ENCODE data around the gene NFATC3.
"Not testable (repeated sequence)": the region's sequence is repeated elsewhere in the genome, so short reads cannot be mapped to it uniquely, and the experiment has no call there.

The NFATC3 gene

DNA sequence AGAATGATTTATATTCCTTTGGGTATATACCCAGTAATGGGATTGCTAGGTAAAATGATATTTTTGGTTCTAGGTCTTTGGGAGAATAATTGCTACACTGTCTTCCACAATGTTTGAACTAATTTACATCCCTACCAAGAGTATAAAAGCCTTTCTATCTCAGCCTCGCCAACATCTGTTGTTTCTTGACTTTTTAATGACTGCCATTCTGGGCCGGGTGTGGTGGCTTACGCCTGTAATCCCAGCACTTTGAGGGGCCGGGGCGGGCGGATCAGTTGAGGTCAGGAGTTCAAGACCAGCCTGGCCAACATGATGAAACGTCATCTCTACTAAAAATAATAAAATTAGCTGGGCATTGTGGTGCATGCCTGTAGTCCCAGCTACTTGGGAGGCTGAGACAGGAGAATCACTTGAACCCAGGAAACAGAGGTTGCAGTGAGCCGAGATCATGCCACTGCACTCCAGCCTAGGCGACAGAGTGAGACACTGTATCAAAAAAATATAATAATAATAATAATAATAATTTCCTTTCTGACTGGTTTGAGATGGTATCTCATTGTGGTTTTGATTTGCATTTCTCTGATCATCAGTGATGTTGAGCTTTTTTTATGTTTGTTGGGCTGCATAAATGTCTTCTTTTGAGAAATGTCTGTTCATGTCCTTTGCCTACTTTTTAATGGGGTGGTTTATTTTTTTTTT lies 22.2 kb downstream of the NFATC3 start:
- H3K9ac ChIP-seq (ENCODE audit: low read length); H3K4ac ChIP-seq (ENCODE audit: low read depth, low read length); H4K91ac ChIP-seq (ENCODE audit: low read depth, low read length); H2AK5ac ChIP-seq (ENCODE audit: low read length); DNase-seq; H3K9me3 ChIP-seq (ENCODE audit: insufficient read depth, low read depth, low read length); H3K36me3 ChIP-seq (ENCODE audit: control insufficient read depth in 1 of 2, insufficient read depth in 2 of 2, low read length in 2 of 2); H3K4me2 ChIP-seq (ENCODE audit: low read length); H2AFZ ChIP-seq (ENCODE audit: insufficient read depth, low read length, poor library complexity); H3K14ac ChIP-seq (ENCODE audit: low read length); H2BK12ac ChIP-seq (ENCODE audit: low read length); H4K8ac ChIP-seq (ENCODE audit: low read depth, low read length); H3K27me3 ChIP-seq (ENCODE audit: insufficient read depth, low read length); H3K4me1 ChIP-seq (ENCODE audit: control insufficient read depth in 1 of 2, insufficient read depth in 2 of 2, low read length in 2 of 2); H3K27ac ChIP-seq (ENCODE audit: low read depth, low read length); H2BK5ac ChIP-seq (ENCODE audit: low read depth, low read length, poor library complexity); H3K4me3 ChIP-seq (ENCODE audit: low read depth, low read length); H3K23ac ChIP-seq (ENCODE audit: low read length); H3K18ac ChIP-seq (ENCODE audit: low read length); H3K79me1 ChIP-seq (ENCODE audit: low read length); H2BK120ac ChIP-seq (ENCODE audit: insufficient read depth, low read length, poor library complexity); H4K12ac ChIP-seq (ENCODE audit: low read depth, low read length); H3K79me2 ChIP-seq (ENCODE audit: control insufficient read depth, insufficient read depth, low read length, poor library complexity): not testable (repeated sequence)
- WGBS (ENCODE audit: extremely low coverage, insufficient coverage, insufficient read length), result no CpG with 5 or more reads among the region's 9 CpGs

DNA sequence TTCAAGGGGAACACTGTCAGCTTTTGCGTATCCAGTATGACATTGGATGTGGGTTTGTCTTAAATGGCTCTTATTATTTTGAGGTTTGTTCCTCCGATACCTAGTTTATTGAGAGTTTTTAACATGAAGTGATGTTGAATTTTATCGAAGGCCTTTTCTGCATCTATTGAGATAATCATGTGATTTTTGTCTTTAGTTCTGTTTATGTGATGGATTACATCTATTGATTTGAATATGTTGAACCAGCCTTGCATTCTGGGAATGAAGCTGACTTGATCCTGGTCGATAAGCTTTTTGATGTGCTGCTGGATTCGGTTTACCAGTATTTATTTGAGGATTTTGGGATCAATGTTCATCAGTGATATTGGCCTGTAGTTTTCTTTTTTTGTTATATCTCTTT lies 24.0 kb downstream of the NFATC3 start:
- WGBS (ENCODE audit: extremely low coverage, insufficient coverage, insufficient read length), result no CpG with 5 or more reads among the region's 5 CpGs

DNA sequence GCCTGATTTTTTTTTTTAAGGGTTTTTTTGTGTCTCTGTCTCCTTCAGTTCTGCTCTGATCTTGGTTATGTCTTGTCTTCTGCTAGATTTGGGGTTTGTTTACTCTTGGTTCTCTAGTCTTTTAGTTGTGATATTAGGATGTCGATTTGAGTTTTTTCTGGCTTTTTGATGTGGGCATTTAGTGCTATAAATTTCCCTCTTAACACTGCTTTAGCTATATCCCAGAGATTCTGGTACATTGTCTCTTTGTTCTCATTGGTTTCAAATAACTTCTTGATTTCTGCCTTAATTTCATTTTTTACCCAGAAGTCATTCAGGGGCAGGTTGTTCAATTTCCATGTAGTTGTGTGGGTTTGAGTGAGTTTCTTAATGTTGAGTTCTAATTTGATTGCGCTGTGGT lies 25.4 kb downstream of the NFATC3 start:
- DNase-seq; H3K79me1 ChIP-seq (ENCODE audit: low read length); H2BK5ac ChIP-seq (ENCODE audit: low read depth, low read length, poor library complexity); H2BK12ac ChIP-seq (ENCODE audit: low read length); H3K27ac ChIP-seq (ENCODE audit: low read depth, low read length); H3K4me3 ChIP-seq (ENCODE audit: low read depth, low read length); H4K8ac ChIP-seq (ENCODE audit: low read depth, low read length); H3K27me3 ChIP-seq (ENCODE audit: insufficient read depth, low read length); H2AK5ac ChIP-seq (ENCODE audit: low read length); H3K18ac ChIP-seq (ENCODE audit: low read length); H2AFZ ChIP-seq (ENCODE audit: insufficient read depth, low read length, poor library complexity); H3K36me3 ChIP-seq (ENCODE audit: control insufficient read depth in 1 of 2, insufficient read depth in 2 of 2, low read length in 2 of 2); H3K4ac ChIP-seq (ENCODE audit: low read depth, low read length); H3K14ac ChIP-seq (ENCODE audit: low read length); H2BK120ac ChIP-seq (ENCODE audit: insufficient read depth, low read length, poor library complexity); H4K91ac ChIP-seq (ENCODE audit: low read depth, low read length); H3K4me1 ChIP-seq (ENCODE audit: control insufficient read depth in 1 of 2, insufficient read depth in 2 of 2, low read length in 2 of 2); H3K79me2 ChIP-seq (ENCODE audit: control insufficient read depth, insufficient read depth, low read length, poor library complexity); H3K9ac ChIP-seq (ENCODE audit: low read length); H3K9me3 ChIP-seq (ENCODE audit: insufficient read depth, low read depth, low read length); H3K23ac ChIP-seq (ENCODE audit: low read length); H3K4me2 ChIP-seq (ENCODE audit: low read length); H4K12ac ChIP-seq (ENCODE audit: low read depth, low read length): not testable (repeated sequence)
- no CpG with 5 or more reads among the region's 2 CpGs for WGBS (ENCODE audit: extremely low coverage, insufficient coverage, insufficient read length)

More for the DNA sequence above, 24.0 kb downstream of the NFATC3 start:
- not testable (repeated sequence) for H3K14ac ChIP-seq (ENCODE audit: low read length); DNase-seq; H3K27me3 ChIP-seq (ENCODE audit: insufficient read depth, low read length); H4K91ac ChIP-seq (ENCODE audit: low read depth, low read length); H3K4ac ChIP-seq (ENCODE audit: low read depth, low read length); H4K8ac ChIP-seq (ENCODE audit: low read depth, low read length); H3K18ac ChIP-seq (ENCODE audit: low read length); H3K79me2 ChIP-seq (ENCODE audit: control insufficient read depth, insufficient read depth, low read length, poor library complexity); H3K4me2 ChIP-seq (ENCODE audit: low read length); H3K36me3 ChIP-seq (ENCODE audit: control insufficient read depth in 1 of 2, insufficient read depth in 2 of 2, low read length in 2 of 2); H2BK12ac ChIP-seq (ENCODE audit: low read length); H3K23ac ChIP-seq (ENCODE audit: low read length); H4K12ac ChIP-seq (ENCODE audit: low read depth, low read length); H2BK5ac ChIP-seq (ENCODE audit: low read depth, low read length, poor library complexity); H2BK120ac ChIP-seq (ENCODE audit: insufficient read depth, low read length, poor library complexity); H3K79me1 ChIP-seq (ENCODE audit: low read length); H3K9ac ChIP-seq (ENCODE audit: low read length); H2AFZ ChIP-seq (ENCODE audit: insufficient read depth, low read length, poor library complexity); H3K4me1 ChIP-seq (ENCODE audit: control insufficient read depth in 1 of 2, insufficient read depth in 2 of 2, low read length in 2 of 2); H3K9me3 ChIP-seq (ENCODE audit: insufficient read depth, low read depth, low read length); H3K27ac ChIP-seq (ENCODE audit: low read depth, low read length); H3K4me3 ChIP-seq (ENCODE audit: low read depth, low read length); H2AK5ac ChIP-seq (ENCODE audit: low read length)

DNA sequence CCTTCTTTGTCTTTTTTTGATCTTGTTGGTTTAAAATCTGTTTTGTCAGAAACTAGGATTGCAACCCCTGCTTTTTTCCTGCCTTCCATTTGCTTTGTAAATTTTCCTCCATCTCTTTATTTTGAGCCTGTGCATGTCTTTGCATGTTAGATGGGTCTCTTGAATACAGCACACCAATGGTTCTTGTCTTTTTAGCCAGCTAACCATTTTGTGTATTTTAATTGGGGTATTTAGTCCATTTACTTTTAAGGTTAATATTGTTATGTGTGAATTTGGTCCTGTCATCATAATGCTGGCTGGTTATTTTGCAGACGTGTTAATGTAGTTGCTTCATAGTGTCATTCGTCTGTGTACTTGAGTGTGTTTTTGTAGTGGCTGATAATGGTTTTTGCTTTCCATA lies 26.2 kb downstream of the NFATC3 start:
- Histone ChIP-seq H4K91ac (ENCODE audit: low read depth, low read length) (no peak overlapping the region), H3K18ac (ENCODE audit: low read length) (no peak overlapping the region), H2BK12ac (ENCODE audit: low read length) (no peak overlapping the region)

More for the DNA sequence above, 26.2 kb downstream of the NFATC3 start:
- no CpG with 5 or more reads among the region's 2 CpGs for WGBS (ENCODE audit: extremely low coverage, insufficient coverage, insufficient read length)
- H3K27me3 ChIP-seq (ENCODE audit: insufficient read depth, low read length), result no peaks in the 10 kb centered on the region
- no peak overlapping the region for H3K4me3 ChIP-seq (ENCODE audit: low read depth, low read length)
- no peak overlapping the region for H3K14ac ChIP-seq (ENCODE audit: low read length)
- H2AK5ac ChIP-seq (ENCODE audit: low read length), result no peak overlapping the region
- peaks cover 0 to 4% of the 10 kb centered on the region in 2 experiments for H3K4me1 ChIP-seq (ENCODE audit: control insufficient read depth in 1 of 2, insufficient read depth in 2 of 2, low read length in 2 of 2)
- no peaks in the 10 kb centered on the region for H3K79me1 ChIP-seq (ENCODE audit: low read length)
- no peak for DNase-seq
- H4K8ac ChIP-seq (ENCODE audit: low read depth, low read length), result no peak overlapping the region
- peaks cover 2% of the 10 kb centered on the region for H3K9me3 ChIP-seq (ENCODE audit: insufficient read depth, low read depth, low read length)
- no peaks in the 10 kb centered on the region for H3K36me3 ChIP-seq (ENCODE audit: control insufficient read depth in 1 of 2, insufficient read depth in 2 of 2, low read length in 2 of 2)
- no peak overlapping the region for H3K27ac ChIP-seq (ENCODE audit: low read depth, low read length)
- H3K79me2 ChIP-seq (ENCODE audit: control insufficient read depth, insufficient read depth, low read length, poor library complexity), result no peaks in the 10 kb centered on the region
- no peak overlapping the region for H3K9ac ChIP-seq (ENCODE audit: low read length)
- no peak overlapping the region for H3K4ac ChIP-seq (ENCODE audit: low read depth, low read length)
- H2BK5ac ChIP-seq (ENCODE audit: low read depth, low read length, poor library complexity), result no peak overlapping the region
- no peak overlapping the region for H3K4me2 ChIP-seq (ENCODE audit: low read length)
- H4K12ac ChIP-seq (ENCODE audit: low read depth, low read length), result no peak overlapping the region
- no peak overlapping the region for H2BK120ac ChIP-seq (ENCODE audit: insufficient read depth, low read length, poor library complexity)
- no peak overlapping the region for H3K23ac ChIP-seq (ENCODE audit: low read length)
- H2AFZ ChIP-seq (ENCODE audit: insufficient read depth, low read length, poor library complexity), result no peak overlapping the region
